H1 (cell line): ENCODE measurements around the gene NME3. TPM values are rescaled to one million over a fixed set of nuclear protein-coding genes. Genes with fewer than 3 reads are reported as not detected.

Experiments
- CEBPB ChIP-seq: IDR thresholded peaks from 2 replicates; pipeline ENCODE4 v1.6.1; 2012; ENCODE audit warnings: low read depth, low read length
- KDM5A ChIP-seq: fragments of 200-600 bp; IDR thresholded peaks from 2 replicates; pipeline ENCODE4 v1.7.1; 2012; ENCODE audit warnings: mild to moderate bottlenecking, low read length, inconsistent platforms, mixed read lengths
- MAFK ChIP-seq: IDR thresholded peaks from 2 replicates; pipeline ENCODE4 v1.6.1; 2012; ENCODE audit warnings: low read depth, mild to moderate bottlenecking, improper control_type of control experiment, low read length
- POLR2AphosphoS5 ChIP-seq: IDR thresholded peaks from 2 replicates; pipeline ENCODE4 v1.6.1; 2011; ENCODE audit warnings: low read depth, low read length
- SIX5 ChIP-seq: IDR thresholded peaks from 2 replicates; pipeline ENCODE4 v1.6.1; 2011; ENCODE audit warnings: mild to moderate bottlenecking, low read depth, low read length
- SP1 ChIP-seq: IDR thresholded peaks from 2 replicates; pipeline ENCODE4 v1.6.1; 2011; ENCODE audit warnings: low read depth, low read length
- ZNF274 ChIP-seq: IDR thresholded peaks from 2 replicates; pipeline ENCODE4 v1.7.0; 2012; ENCODE audit warnings: low read length, borderline replicate concordance; ENCODE audit errors: extremely low read depth
- polyA plus RNA-seq, 7 experiments: library from polyadenylated mRNA; depleted of rRNA in 3 of 7; stranded (reverse) in 5 of 7; unstranded in 2 of 7; fragments of >200 nt in 5 of 7; fragments of 200-250 nt in 2 of 7; gene quantifications; 1 replicate in 5 of 7; 2 replicates in 1 of 7; 4 replicates in 1 of 7; pipeline versions ENCODE4 v1.2.1 to v1.2.3, GENCODE V29; 2011 to 2013; ENCODE audit warnings: missing spikeins in 2 of 7, mixed read lengths in 2 of 7
- total RNA-seq: library from RNA; stranded (reverse); fragmentation: NEBNext Ultra II Directional; extraction: Animal tissue kit (Norgen Biotek cat#: 25700); gene quantifications from 2 replicates; pipeline ENCODE4 v1.2.1, GENCODE V29; 2021
- TF ChIP-seq, protein P1 (sequence below): IDR thresholded peaks from 2 replicates; pipeline ENCODE4 v1.6.1; 2011; ENCODE audit warnings: low read length, improper control_type of control experiment

The NME3 gene
- total and polyA plus RNA-seq, 2 of the 8 experiments (the other 6 are each of a cell fraction or from before 2014, with no cell fraction given): 72.5 to 163 TPM

GRCh38 chr16:1774448-1774780, 3.1 kb upstream of the NME3 start (continued):
- TF ChIP-seq SIX5 (no peak), ZNF274 (no peak), SP1 (no peak), KDM5A (no peak), MAFK (no peak), POLR2AphosphoS5 (no peak), CEBPB (no peak)
- TF ChIP-seq, protein P1, sequence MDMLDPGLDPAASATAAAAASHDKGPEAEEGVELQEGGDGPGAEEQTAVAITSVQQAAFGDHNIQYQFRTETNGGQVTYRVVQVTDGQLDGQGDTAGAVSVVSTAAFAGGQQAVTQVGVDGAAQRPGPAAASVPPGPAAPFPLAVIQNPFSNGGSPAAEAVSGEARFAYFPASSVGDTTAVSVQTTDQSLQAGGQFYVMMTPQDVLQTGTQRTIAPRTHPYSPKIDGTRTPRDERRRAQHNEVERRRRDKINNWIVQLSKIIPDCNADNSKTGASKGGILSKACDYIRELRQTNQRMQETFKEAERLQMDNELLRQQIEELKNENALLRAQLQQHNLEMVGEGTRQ: no peak
